Measurements from ENCODE around the gene RAB20. TPM values are rescaled to one million over a fixed set of nuclear protein-coding genes. Genes with fewer than 3 reads are reported as not detected.

RAB20 gene
- polyA plus RNA-seq, 1 donor (not counting 4 experiments of a cell fraction or from before 2014, with no cell fraction given) = 4.3 TPM

GRCh38 chr13:110580800-110581199 is 19.3 kb upstream of the RAB20 start:
- no peaks in the 10 kb centered on the region for H3K9me1 ChIP-seq (ENCODE audit: control insufficient read depth, extremely low read depth, insufficient read depth, low read length)
- H3K4me1 ChIP-seq (ENCODE audit: control insufficient read depth, extremely low read depth, insufficient read depth, low read length) = no peaks in the 10 kb centered on the region
- H2AFZ ChIP-seq (ENCODE audit: control insufficient read depth, low read length) = no peak overlapping the region
- H4K20me1 ChIP-seq (ENCODE audit: control insufficient read depth, extremely low read depth, insufficient read depth, low read length) = no peaks in the 10 kb centered on the region
- no peaks in the 10 kb centered on the region for H3K79me2 ChIP-seq (ENCODE audit: control insufficient read depth, insufficient read depth, low read length)
- H3K4me3 ChIP-seq (ENCODE audit: control insufficient read depth in 2 of 3, extremely low read depth in 1 of 3, insufficient read depth in 2 of 3, low read depth in 1 of 3, low read length in 3 of 3) = no peak overlapping the region
- no peak overlapping the region for H3K4me2 ChIP-seq (ENCODE audit: control insufficient read depth, extremely low read depth, insufficient read depth, low read depth, low read length)
- no peak overlapping the region for H3K27ac ChIP-seq (ENCODE audit: control insufficient read depth, insufficient read depth, low read length)
- dilution Hi-C loops (cut with MboI; ENCODE audit: extremely low pct_ligation_motif_present, low sequenced_read_pairs) = no loop called here
- TF ChIP-seq EZH2 (IDR thresholded peaks at IDR 0.05; ENCODE audit: low read length) (no peak), CTCF (optimal IDR thresholded peaks at IDR 0.05 in 1 of 3, IDR thresholded peaks at IDR 0.05 in 1 of 3, conservative IDR thresholded peaks at IDR 0.05 in 1 of 3; ENCODE audit: extremely low read depth in 1 of 3, insufficient read depth in 2 of 3, low read length in 3 of 3) (no peak)
- H3K36me3 ChIP-seq (ENCODE audit: control insufficient read depth in 2 of 2, extremely low read depth in 1 of 2, insufficient read depth in 2 of 2, low read length in 2 of 2) = no peaks in the 10 kb centered on the region
- no peak for FAIRE-seq
- DNase-seq (ENCODE audit: low read depth, low spot score) = no peak
- no peak overlapping the region for H3K9ac ChIP-seq (ENCODE audit: control insufficient read depth, extremely low read depth, insufficient read depth, low read length)
- no peaks in the 10 kb centered on the region for H3K9me3 ChIP-seq (ENCODE audit: control insufficient read depth, low read depth, low read length)
- H3K27me3 ChIP-seq (ENCODE audit: control insufficient read depth, extremely low read depth, insufficient read depth, low read length) = peaks cover 2% of the 10 kb centered on the region

GRCh38 chr13:110578363-110578762 is 16.8 kb upstream of the RAB20 start:
- dilution Hi-C loops (cut with MboI; ENCODE audit: extremely low pct_ligation_motif_present, low sequenced_read_pairs) = no loop called here
- H3K36me3 ChIP-seq (ENCODE audit: control insufficient read depth in 2 of 2, extremely low read depth in 1 of 2, insufficient read depth in 2 of 2, low read length in 2 of 2) = no peaks in the 10 kb centered on the region
- H3K4me2 ChIP-seq (ENCODE audit: control insufficient read depth, extremely low read depth, insufficient read depth, low read depth, low read length) = no peak overlapping the region
- H2AFZ ChIP-seq (ENCODE audit: control insufficient read depth, low read length) = no peak overlapping the region
- no peaks in the 10 kb centered on the region for H3K9me1 ChIP-seq (ENCODE audit: control insufficient read depth, extremely low read depth, insufficient read depth, low read length)
- no peaks in the 10 kb centered on the region for H3K9me3 ChIP-seq (ENCODE audit: control insufficient read depth, low read depth, low read length)
- peaks cover 20% of the 10 kb centered on the region for H3K27me3 ChIP-seq (ENCODE audit: control insufficient read depth, extremely low read depth, insufficient read depth, low read length)
- no peak for DNase-seq (ENCODE audit: low read depth, low spot score)
- H3K79me2 ChIP-seq (ENCODE audit: control insufficient read depth, insufficient read depth, low read length) = no peaks in the 10 kb centered on the region
- no peak overlapping the region for H3K27ac ChIP-seq (ENCODE audit: control insufficient read depth, insufficient read depth, low read length)
- no peak overlapping the region for H3K9ac ChIP-seq (ENCODE audit: control insufficient read depth, extremely low read depth, insufficient read depth, low read length)
- no peak for TF ChIP-seq EZH2 (IDR thresholded peaks at IDR 0.05; ENCODE audit: low read length)
- TF ChIP-seq CTCF (optimal IDR thresholded peaks at IDR 0.05 in 1 of 3, IDR thresholded peaks at IDR 0.05 in 1 of 3, conservative IDR thresholded peaks at IDR 0.05 in 1 of 3; ENCODE audit: extremely low read depth in 1 of 3, insufficient read depth in 2 of 3, low read length in 3 of 3) = no peak
- no peak overlapping the region for H3K4me3 ChIP-seq (ENCODE audit: control insufficient read depth in 2 of 3, extremely low read depth in 1 of 3, insufficient read depth in 2 of 3, low read depth in 1 of 3, low read length in 3 of 3)
- no peaks in the 10 kb centered on the region for H4K20me1 ChIP-seq (ENCODE audit: control insufficient read depth, extremely low read depth, insufficient read depth, low read length)
- no peak for FAIRE-seq
- no peaks in the 10 kb centered on the region for H3K4me1 ChIP-seq (ENCODE audit: control insufficient read depth, extremely low read depth, insufficient read depth, low read length)

Measured in keratinocyte (primary cell).